ENCODE measurements around the gene TBC1D10A. TPM values are rescaled to one million over a fixed set of nuclear protein-coding genes. Genes with fewer than 3 reads are reported as not detected.

Gene TBC1D10A
- total RNA-seq, 1 experiment from 2014 or later: 21.6 TPM

DNA sequence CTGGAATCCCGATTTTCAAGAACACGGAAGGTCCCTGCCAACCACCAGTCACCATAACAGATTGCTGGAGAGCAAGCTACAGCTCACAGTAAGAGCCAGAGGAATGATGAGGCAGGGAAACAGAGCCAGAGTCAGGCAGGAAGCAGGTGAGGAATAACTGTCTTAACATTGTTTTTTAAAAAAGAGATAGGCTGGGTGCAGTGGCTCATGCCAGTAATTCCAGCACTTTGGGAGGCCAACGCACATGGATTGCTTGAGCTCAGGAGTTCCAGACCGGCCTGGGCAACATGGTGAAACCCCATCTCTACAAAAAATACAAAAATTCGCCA, 24.0 kb downstream of the TBC1D10A start:
- peak; percentile 77 for DNase-seq (ENCODE audit: low read depth)

DNA sequence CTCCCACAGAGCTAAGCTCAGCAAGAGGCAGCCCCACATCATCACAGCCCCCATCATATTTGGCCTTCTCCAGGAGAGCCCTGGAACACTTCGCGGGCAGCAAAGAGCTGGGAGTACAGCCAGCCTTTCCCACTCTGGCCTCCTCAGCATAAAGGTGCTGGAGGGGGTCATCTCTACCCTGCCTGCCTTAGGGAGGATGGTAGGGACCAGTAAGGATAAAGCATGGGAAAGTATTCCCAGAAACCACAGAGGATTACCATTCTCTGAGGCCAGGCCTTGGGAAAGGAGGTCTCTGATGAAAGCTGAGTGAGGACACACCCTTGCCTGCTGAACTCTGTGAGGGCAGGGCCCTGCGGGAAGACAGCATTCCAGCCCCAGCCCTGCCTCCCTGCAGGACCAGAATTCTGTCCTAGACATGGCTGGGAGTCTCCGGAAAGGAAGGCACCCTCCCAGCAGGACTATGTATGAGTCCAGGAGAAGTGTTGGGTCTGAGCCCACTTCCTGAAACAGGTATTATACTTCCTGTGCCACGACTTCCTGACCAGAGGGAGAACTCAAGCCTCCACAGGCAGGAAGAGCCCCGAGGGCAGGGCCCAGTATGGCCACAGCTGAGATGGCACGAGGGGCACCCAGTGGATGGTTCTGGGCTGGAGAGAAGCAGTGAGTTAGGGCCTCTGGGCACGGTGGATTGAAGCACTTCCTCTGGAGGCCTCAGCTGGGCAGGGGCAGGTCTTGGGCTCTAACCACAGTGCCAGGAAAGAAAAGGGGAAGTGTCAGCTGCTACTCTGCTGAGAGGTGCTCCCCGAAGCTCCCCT, 24.5 kb downstream of the TBC1D10A start:
- peak; percentile 89 for DNase-seq (ENCODE audit: low read depth)

DNA sequence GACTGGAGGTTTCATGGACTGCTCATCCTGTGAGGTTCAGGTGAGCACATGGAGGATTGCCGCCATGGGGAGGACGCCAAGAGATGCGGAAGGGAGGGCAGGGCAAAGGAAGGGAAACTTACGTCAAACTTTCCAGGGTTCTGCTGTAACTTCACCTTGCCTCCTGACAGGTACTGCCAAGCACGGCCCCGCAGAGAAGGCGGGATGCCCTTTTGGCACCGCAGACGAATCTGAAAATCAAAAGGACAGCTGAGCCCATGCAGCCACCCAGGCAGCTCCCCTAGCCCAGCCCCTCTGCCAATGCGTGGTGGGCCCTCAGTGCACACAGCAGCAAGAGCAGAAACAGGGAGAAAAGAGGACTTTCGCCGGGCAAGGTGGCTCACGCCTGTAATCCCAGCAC, 27.4 kb downstream of the TBC1D10A start:
- no peak for DNase-seq (ENCODE audit: low read depth)

DNA sequence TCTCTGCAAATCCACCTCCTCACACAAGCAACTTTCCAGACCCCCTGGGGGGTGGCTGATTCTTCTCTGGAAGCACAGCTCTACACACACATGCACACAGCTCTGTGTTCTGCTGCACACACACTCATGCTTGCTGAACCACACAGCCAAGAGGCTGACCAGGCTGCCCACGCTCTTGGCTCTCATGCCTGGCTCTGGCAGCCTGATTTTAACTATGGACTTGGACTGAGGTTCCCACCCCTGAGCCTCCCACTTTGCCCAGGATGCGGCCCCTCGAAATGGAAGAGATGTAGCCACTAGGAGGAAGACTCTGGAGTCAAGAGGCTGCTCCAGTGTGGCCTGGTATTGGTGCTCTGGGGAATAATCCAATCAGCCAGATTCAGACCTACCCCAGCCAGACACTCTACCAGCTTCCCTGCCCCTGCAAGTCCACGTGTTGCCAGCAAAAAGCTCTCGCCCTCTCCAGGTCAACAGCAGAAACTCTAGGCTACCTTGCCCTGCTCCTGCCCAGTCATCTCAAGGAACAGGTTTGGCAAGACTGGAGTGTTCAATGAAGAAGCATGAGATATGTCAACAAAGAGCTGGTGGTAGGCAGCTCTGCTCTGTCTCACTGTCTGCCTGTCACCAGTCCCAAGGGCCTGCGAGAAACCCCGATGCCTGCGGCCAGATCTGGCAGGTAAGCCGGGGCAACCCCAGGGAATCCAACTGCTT, 28.6 kb downstream of the TBC1D10A start:
- DNase-seq (ENCODE audit: low read depth): no peak

DNA sequence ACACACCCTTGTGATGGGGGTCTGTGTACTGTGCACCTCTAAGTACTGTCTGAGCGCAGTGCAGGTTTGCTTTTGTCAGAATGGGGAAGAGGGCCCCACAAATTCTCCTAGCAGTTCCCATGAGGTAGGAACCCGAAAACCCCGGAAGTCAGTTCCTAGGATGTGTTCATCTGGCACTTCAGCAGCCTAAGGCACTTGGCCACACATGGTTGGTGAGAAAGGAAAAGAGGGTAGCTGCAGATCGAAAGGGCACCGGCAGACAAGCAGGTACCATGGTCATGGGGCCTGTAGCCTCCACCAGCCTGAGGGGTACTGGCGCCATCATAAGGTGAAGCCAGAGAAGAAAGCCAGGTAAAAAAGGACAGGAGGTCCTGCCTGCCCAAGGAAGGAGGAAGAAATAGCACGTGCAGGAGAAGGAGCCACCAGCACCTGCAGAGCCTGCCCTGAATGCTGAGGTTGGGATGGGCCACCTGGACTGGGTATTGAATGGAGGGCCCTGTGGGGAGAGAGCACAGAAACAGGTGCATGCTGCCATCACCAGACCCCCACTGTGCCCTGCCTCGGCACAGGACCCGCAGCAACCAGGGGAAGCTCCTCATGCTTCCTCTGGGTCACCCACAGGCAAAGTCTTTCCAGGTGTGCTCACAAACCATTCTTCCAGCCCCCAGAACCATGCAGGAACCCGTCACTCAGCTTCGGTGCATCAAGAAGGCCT, 29.3 kb downstream of the TBC1D10A start:
- no peak for DNase-seq (ENCODE audit: low read depth)

DNA sequence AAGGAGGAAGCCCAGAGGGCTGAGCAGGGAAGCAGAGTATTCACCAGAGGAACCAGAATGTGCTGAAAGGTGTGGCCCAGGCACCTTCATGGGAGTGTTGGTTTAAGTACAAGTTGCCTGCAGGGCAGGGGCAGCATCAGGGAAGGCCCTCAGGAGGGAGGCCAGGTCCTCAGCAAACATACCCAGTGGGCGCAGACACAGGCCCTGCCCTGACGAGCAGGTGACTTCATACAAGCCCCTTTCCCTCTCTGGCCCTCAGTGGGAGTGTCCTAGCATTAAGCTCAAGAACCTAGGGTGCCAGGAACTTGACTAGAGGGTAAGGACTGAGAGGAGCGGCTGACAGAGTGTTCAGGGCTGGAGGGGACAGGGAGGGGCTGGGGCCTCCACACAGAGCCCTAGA, 29.9 kb downstream of the TBC1D10A start:
- DNase-seq (ENCODE audit: low read depth): no peak

DNA sequence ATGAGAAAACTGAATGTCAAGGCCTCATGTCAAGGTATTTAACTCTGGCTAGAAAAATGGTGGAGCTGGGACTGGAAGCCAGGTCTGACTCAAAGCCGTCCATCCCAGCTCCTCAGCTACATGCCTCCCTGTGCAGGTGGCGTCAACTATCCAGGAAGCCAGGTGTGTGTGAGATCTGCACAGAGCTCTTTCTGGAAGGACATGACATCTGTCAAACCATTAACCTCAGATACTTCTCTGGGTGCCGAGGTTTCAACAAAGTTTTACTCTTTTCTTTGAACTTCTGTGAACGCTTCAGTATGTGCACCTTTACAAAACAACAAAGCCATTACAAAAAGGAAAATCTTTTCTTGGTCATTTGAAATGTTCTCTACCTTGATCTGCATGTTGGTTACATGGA, 30.4 kb downstream of the TBC1D10A start:
- no peak for DNase-seq (ENCODE audit: low read depth)

DNA sequence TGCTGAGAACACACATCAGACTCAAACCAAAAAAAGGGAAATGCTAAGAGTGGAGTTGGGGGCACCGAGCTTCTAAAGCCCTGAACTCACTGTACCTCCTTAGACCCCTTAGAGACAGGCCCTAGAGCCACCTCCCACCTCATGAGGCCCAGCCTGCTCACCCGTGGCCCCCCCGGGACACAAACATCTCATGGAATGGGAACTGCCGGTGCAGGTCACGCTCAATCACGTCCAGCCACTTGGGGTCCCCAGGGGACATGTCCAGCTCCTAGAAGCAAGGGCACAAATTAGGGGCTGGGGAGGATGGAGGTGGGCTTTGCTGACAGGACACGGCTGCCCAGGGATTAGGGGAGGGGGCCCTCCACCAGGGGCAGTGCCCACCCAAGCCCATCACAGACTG, 31.2 kb downstream of the TBC1D10A start:
- no peak for DNase-seq (ENCODE audit: low read depth)

DNA sequence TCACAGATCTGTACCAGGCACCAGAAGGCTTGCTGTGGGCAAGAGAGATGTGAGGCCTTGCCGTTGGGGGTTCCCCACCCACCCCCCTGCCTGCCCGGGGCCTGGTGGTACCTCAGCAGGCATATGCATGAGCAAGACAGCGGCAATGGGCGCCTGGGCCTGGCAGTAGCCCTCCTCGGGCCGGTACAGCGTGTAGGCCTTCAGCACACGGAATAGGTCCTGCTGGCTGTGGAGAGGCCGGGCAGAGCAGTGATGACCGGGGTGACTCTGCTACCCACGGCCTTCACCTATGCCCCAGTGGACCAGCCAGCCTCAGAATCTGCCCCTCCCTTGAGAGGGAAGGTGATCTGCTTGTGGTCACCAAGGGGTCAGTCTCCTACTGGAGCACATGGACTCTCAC, 31.9 kb downstream of the TBC1D10A start:
- no peak for DNase-seq (ENCODE audit: low read depth)

DNA sequence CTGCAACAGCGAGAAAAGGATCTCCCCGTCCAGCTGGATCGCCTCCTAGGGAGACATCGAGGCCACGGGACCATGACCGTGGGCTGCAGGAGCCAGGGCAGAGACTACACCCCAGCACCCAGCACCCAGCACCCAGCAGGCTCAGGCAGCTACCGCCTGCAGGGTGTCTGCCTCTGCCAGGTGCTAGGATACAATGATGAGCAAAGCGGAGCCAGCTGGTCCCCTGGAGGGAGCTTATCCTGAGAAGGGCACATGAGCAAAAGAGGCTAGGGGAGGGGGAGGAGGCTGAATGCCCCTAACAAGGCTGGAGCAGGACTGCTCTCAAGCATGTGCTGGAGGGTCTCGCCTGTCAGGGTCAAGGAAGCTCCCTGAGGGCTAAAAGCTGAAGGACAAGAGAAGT, 32.7 kb downstream of the TBC1D10A start:
- DNase-seq (ENCODE audit: low read depth): no peak

DNA sequence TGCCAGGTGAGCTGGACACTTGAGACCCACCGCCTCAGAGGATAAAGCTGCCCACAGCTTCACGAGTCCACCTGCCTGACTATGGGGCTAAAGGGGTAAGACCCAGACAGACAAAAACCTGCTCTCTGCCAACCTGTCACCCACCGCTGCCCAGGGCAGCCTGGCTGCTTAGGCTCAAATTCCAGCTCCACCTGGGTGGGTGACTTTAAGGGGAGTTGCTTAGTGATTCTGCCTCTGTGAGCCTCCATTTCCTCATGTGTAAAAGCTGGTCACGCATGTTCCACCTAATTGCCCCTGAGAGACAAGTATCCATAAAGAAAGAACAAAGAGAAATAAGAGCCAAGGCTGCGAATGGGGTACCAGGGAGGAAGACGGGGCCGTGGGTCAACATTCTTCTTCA, 33.7 kb downstream of the TBC1D10A start:
- DNase-seq (ENCODE audit: low read depth): no peak

DNA sequence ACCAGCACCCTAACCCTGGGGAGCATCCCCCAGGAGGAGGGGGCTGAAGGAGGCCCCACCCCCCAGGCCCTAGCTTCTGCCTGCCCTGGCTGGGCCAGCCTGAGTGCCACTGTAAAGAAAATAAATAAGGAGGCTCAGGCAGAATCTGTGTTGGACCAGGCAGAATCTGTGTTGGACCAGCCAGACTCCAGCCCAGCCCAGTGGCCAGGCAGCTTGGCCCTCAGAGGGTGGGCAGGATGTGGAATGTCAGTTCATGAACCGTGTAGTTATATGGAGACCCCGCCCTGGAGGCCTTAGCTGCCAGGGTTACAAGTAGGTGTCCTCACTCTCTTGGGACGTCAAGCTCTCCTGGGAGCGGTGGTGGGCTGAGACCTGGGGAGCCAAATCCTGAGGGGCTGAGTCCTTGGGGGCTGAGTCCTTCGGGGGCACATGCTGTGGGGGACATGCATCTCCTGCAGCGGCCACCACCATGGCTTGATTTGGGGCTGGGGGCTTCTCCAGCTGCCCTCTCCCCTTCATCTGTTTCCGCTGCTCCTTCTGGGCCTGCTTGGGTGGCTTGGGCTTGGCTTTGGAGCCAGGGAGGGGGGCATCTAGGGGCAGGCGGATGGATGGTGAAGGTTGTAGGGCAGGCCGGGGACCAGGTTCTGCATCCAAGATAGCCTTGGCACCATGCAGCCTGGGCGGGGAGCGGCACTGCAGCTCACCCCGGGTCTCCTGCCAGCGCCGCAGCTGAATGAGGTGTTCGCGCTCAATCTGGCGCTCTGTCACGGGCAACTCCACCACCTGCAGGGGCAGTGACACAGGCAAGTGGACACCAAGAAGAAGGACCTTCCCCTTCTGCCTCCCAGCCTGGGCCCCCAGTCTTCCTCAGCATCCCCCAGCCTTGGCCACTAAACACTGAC, 34.4 kb downstream of the TBC1D10A start:
- DNase-seq (ENCODE audit: low read depth): no peak

DNA sequence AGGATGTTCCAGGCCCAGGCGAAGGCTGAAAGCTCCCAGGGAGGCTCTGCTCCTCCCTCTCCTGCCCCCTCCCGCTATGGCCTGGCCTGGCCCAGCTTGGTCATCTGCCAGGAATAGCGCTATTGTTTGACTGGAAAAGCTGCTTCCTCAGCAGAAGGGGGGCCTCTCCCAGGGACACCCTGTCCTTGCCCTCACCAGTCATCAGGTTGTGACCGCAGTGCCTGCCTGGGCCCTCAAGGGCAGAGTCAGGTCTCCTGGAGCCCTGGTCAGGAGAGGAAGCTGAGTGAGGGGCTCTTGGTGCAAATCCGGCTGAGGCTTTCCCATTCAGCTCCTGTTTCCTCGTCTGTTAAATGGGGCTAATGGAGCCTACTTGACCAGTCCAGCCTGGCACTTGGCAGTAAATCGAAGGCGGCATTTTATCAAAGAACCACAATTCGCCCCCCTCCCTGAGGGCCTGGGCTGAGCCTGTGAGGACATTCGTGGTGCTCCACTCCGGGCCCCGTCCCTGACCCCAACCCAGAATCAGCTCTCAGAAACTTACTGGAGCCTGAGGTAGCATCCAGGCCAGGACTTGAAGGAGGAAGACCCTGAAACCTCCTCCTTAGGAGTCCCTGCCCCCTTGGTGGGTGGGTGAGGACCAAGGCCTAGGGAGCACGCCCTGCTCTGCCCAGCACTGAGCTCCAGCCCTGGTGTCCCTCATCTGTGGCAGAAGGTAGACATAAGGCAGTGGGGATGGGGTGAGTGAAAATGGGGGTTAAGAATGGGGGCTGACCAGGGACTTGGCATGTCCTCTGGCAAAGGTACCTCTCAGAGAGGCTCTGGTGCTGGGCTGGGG, 35.5 kb downstream of the TBC1D10A start:
- DNase-seq (ENCODE audit: low read depth): peak; percentile 90

DNA sequence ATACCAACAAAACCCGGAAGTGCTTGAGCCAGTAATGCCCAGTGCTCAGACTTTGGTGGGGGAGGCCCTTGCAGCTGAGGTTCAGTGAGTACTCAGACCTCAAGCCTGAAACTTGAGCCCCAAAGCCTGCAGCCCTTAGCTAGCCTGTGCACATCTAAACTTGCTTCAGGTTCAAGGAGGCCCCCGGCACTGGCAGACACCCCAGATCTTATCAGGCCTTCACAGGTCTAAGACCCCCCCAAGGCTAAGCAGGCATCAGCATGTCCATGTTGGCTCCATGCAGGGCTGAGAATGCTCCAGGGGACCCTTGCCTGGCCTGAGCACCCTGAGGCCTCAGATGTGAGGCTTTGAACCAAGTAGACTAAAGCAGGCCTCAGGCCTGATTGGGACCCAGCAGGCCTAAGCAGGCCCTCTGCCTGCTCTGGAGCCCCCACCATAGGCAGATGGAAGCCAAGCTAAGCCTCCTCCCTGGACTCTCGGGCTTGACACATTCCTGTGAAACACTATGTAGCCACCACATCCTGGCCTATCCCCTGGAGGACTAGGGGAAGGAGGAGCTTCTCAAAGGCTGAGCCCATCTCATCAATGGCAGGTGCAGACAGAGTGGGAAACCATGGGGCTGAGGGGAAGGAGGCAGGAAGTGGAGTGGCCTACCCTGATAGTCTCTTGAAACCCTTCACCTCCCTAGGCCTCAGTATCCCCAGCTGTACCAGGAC, 36.2 kb downstream of the TBC1D10A start:
- peak; percentile 97 for DNase-seq (ENCODE audit: low read depth)

DNA sequence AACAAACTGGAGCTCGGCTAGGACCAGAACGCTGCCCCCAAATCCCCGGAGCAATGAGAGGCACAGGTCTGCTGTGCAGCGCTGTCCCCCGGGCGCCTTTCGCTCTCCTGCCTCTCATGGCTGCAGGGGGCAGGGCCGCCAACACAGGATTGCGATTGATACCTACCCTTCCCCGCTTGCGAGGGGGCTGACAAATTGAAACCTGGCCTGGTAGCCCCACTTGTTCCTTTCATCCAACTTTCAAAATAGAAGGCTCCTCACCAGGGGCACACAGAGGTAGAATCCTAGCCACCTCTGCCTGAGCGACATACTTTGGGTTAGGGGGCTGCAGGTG, 36.8 kb downstream of the TBC1D10A start:
- no peak for DNase-seq (ENCODE audit: low read depth)

DNA sequence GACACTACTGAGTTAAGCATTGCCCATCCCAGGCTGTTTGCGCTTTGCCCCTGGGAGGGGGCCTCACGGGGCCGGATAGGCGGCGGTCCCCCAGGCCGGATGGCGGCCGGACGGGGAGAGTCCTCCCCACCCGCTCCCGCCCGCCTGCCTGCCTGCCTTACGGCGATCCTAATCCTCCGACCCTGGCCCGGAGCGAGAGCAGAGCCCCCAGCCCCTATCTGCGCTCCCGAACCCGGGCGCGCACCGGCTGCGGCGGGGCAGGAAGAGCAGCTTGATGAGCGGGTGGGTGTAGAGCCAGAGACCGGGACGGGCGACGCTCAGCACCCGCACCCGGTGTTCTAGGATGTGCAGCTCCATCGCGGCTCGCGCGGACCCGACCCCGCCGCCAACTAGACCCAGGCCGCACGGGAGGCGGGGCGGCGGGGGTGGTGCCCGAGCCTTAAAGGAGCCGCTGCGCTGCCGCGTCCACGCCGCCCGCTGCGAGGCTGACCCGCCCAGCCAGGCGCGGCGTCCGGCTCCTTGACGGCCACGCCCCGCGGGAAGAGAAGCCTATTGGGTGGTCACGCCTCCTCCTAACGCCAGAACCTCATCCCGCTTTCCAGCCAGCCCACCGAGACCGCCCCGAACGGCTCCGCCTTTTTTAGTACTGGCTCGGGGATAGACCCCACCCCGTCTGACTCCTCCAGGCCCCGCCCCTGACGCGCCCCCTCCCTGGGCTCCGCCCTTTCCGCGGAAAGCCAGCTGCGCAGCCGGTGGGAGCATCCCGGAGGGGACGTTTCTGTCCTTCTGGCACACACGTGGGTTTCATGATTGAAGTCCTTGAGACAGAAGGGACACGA, 37.4 kb downstream of the TBC1D10A start, which contains the start of gene CASTOR1:
TSS of gene CASTOR1 (minus strand) at position 365 of the 839 bp plus-strand sequence. CDS start at position 357, 8 bp downstream.
- peak; percentile 98 for DNase-seq (ENCODE audit: low read depth)

DNA sequence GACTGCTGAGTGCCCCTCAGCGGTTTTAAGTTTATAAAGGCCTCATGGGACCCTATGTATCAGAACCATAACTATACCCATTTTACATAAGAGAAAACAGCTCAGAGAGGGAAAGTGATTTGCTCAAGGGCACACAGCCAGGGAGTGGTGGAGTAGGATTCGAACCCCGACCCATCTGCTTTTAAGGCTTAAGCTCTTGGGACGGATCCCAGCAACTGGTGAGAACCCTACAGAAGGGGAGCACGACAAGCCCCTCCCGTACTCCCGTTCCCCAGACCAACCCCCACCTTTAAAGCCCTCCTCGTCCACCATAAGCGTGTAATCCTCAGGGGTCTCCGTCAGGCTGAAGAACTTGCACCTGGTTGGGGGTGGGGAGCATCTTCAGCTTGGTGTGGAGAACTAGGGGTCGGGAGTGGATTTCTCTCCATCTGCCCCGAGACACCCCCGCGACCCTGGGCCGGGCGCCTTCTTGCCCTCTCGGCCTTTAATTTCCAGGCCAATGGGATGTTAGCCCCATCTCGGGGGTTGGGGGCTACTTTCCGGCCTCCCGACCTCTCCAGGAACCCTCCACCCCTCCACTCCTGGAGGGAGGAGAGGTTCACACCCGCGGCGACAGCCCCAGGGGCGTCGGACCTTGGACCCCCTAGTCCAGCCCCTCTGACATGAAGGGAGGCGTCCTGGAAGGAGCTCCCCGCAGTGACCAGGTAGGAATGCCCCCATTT, 38.2 kb downstream of the TBC1D10A start:
- DNase-seq (ENCODE audit: low read depth): no peak
